Vagina (tissue), 2 donors: ENCODE results near the gene ZFYVE9. TPM values are rescaled to one million over a fixed set of nuclear protein-coding genes. Genes with fewer than 3 reads are reported as not detected.

Experiments used
- DNase-seq, 2 donors: peaks; one replicate each; pipeline ENCODE4 v3.0.0-alpha.2; 2017; ENCODE audit errors: extremely low spot score in 2 of 2
- H3K27ac ChIP-seq: fragments of 200-600 bp; sonication (generic); one replicate; pipeline ENCODE4 v1.5.1; 2019
- H3K27me3 ChIP-seq: fragments of 200-600 bp; sonication (generic); one replicate; pipeline ENCODE4 v1.5.1; 2019
- H3K36me3 ChIP-seq, 2 donors: fragments of 200-600 bp; sonication (generic); one replicate each; pipeline ENCODE4 v1.5.1; 2017 to 2019
- H3K4me1 ChIP-seq: fragments of 200-600 bp; sonication (generic); one replicate; pipeline ENCODE4 v1.5.1; 2019
- H3K4me3 ChIP-seq, 2 donors: fragments of 200-600 bp; sonication (generic); 1 replicate in 1 of 2; 2 replicates in 1 of 2; pipeline ENCODE4 v1.5.1; 2016 to 2019
- H3K9me3 ChIP-seq: fragments of 200-600 bp; sonication (generic); one replicate; pipeline ENCODE4 v1.5.1; 2019
- POLR2A ChIP-seq, 2 donors: fragments of 450-650 bp; IDR thresholded peaks; one replicate each; pipeline ENCODE4 v1.6.1; 2017; ENCODE audit warnings: antibody characterized with exemption in 2 of 2, mild to moderate bottlenecking in 2 of 2, moderate library complexity in 2 of 2
- POLR2AphosphoS5 ChIP-seq, 2 donors: sonication (generic); formaldehyde crosslinking; IDR thresholded peaks; one replicate each; pipeline ENCODE4 v1.9.0; 2017; ENCODE audit warnings: antibody characterized with exemption in 2 of 2, mild to moderate bottlenecking in 2 of 2, low read depth in 1 of 2; ENCODE audit not compliant: insufficient read depth in 1 of 2
- intact Hi-C: fragments of 100-400 bp; cut with DNase I; formaldehyde crosslinking; loops from one replicate; pipeline ENCODE4 v1.15.1; 2023
- total RNA-seq: library from RNA; depleted of rRNA; stranded (reverse); fragments of >200 nt; gene quantifications from one replicate; pipeline ENCODE4 v1.2.3, GENCODE V29; 2016
- TF ChIP-seq, protein P1 (sequence below), 3 experiments: fragments of 450-650 bp in 2 of 3; fragments of 200-600 bp in 1 of 3; sonication (generic) in 1 of 3; IDR thresholded peaks; one replicate each; pipeline ENCODE4 v1.5.1; 2017 to 2019; ENCODE audit warnings: antibody characterized with exemption in 3 of 3, mild to moderate bottlenecking in 2 of 3, moderate library complexity in 2 of 3

Gene ZFYVE9
- total RNA-seq, 1 donor from 2014 or later, result 30.2 TPM

- DNase-seq, result no peak
- intact Hi-C loops, result no loop called here
- H3K27me3 ChIP-seq, result no peaks in the 10 kb centered on the region
- no peaks in the 10 kb centered on the region for H3K4me1 ChIP-seq
- no peaks in the 10 kb centered on the region for H3K9me3 ChIP-seq
- H3K36me3 ChIP-seq, result no peaks in the 10 kb centered on the region
- H3K27ac ChIP-seq, result no peak overlapping the region
- no peak overlapping the region for H3K4me3 ChIP-seq
- TF ChIP-seq POLR2A (IDR thresholded peaks at IDR 0.05) (no peak), POLR2AphosphoS5 (IDR thresholded peaks at IDR 0.05; ENCODE audit: insufficient read depth in 1 of 2, low read depth in 1 of 2) (no peak)
- TF ChIP-seq, protein P1, sequence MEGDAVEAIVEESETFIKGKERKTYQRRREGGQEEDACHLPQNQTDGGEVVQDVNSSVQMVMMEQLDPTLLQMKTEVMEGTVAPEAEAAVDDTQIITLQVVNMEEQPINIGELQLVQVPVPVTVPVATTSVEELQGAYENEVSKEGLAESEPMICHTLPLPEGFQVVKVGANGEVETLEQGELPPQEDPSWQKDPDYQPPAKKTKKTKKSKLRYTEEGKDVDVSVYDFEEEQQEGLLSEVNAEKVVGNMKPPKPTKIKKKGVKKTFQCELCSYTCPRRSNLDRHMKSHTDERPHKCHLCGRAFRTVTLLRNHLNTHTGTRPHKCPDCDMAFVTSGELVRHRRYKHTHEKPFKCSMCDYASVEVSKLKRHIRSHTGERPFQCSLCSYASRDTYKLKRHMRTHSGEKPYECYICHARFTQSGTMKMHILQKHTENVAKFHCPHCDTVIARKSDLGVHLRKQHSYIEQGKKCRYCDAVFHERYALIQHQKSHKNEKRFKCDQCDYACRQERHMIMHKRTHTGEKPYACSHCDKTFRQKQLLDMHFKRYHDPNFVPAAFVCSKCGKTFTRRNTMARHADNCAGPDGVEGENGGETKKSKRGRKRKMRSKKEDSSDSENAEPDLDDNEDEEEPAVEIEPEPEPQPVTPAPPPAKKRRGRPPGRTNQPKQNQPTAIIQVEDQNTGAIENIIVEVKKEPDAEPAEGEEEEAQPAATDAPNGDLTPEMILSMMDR (IDR thresholded peaks at IDR 0.05), result no peak
These were observed 92.8 kb downstream of the ZFYVE9 start for GRCh38 chr1:52234708-52235107.

DNA sequence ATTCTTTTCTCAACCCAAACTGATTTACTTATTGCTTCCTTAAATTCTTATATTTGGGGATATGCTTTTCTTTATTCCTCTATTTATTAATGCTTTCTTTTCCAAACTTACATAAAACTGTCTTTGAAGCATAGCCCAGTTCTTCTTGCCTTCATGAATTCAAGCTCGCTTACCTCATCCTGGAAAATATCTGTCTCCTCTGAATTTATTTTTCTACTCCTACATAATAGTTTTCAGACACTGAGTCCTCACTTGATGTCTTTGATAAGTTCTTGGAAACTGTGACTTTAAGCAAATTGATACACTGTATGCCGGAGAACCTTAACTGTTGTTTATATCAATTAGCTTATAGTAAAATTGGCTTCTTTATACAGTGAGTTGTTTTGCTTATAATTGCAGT is 93.8 kb downstream of the ZFYVE9 start:
- H3K36me3 ChIP-seq, result no peaks in the 10 kb centered on the region
- intact Hi-C loops, result no loop called here
- no peak overlapping the region for H3K27ac ChIP-seq
- no peaks in the 10 kb centered on the region for H3K27me3 ChIP-seq
- H3K4me1 ChIP-seq, result no peaks in the 10 kb centered on the region
- TF ChIP-seq POLR2AphosphoS5 (IDR thresholded peaks at IDR 0.05; ENCODE audit: insufficient read depth in 1 of 2, low read depth in 1 of 2), result no peak
- no peak for DNase-seq
- H3K4me3 ChIP-seq, result no peak overlapping the region
- no peaks in the 10 kb centered on the region for H3K9me3 ChIP-seq

DNA sequence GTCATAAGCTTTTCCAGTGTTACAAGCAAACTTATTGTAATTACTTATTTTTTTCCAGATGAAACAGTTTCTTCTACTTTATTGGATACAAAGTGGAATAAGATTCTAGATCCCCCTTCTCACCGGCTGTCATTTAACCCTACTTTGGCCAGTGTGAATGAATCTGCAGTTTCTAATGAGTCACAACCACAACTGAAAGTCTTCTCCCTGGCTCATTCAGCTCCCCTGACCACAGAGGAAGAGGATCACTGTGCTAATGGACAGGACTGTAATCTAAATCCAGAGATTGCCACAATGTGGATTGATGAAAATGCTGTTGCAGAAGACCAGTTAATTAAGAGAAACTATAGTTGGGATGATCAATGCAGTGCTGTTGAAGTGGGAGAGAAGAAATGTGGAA is 95.5 kb downstream of the ZFYVE9 start:
- no peak for DNase-seq
- no peaks in the 10 kb centered on the region for H3K9me3 ChIP-seq

DNA sequence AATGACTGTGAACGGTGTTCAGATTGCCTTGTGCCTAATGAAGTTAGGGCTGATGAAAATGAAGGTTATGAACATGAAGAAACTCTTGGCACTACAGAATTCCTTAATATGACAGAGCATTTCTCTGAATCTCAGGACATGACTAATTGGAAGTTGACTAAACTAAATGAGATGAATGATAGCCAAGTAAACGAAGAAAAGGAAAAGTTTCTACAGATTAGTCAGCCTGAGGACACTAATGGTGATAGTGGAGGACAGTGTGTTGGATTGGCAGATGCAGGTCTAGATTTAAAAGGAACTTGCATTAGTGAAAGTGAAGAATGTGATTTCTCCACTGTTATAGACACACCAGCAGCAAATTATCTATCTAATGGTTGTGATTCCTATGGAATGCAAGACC is 96.6 kb downstream of the ZFYVE9 start:
- H3K9me3 ChIP-seq, result no peaks in the 10 kb centered on the region
- no peak overlapping the region for H3K4me3 ChIP-seq
- intact Hi-C loops, result no loop called here
- H3K4me1 ChIP-seq, result no peaks in the 10 kb centered on the region
- H3K27ac ChIP-seq, result no peak overlapping the region
- TF ChIP-seq POLR2A (IDR thresholded peaks at IDR 0.05) (no peak), POLR2AphosphoS5 (IDR thresholded peaks at IDR 0.05; ENCODE audit: insufficient read depth in 1 of 2, low read depth in 1 of 2) (no peak)
- TF ChIP-seq, protein P1 (IDR thresholded peaks at IDR 0.05), result no peak
- H3K36me3 ChIP-seq, result no peaks in the 10 kb centered on the region
- no peaks in the 10 kb centered on the region for H3K27me3 ChIP-seq
- no peak for DNase-seq

More for the DNA sequence above, 95.5 kb downstream of the ZFYVE9 start:
- TF ChIP-seq POLR2AphosphoS5 (IDR thresholded peaks at IDR 0.05; ENCODE audit: insufficient read depth in 1 of 2, low read depth in 1 of 2), result no peak
- Histone ChIP-seq H3K36me3 (no peaks in the 10 kb centered on the region), H3K4me1 (no peaks in the 10 kb centered on the region), H3K4me3 (no peak overlapping the region), H3K27me3 (no peaks in the 10 kb centered on the region), H3K27ac (no peak overlapping the region)
- intact Hi-C loops, result no loop called here

DNA sequence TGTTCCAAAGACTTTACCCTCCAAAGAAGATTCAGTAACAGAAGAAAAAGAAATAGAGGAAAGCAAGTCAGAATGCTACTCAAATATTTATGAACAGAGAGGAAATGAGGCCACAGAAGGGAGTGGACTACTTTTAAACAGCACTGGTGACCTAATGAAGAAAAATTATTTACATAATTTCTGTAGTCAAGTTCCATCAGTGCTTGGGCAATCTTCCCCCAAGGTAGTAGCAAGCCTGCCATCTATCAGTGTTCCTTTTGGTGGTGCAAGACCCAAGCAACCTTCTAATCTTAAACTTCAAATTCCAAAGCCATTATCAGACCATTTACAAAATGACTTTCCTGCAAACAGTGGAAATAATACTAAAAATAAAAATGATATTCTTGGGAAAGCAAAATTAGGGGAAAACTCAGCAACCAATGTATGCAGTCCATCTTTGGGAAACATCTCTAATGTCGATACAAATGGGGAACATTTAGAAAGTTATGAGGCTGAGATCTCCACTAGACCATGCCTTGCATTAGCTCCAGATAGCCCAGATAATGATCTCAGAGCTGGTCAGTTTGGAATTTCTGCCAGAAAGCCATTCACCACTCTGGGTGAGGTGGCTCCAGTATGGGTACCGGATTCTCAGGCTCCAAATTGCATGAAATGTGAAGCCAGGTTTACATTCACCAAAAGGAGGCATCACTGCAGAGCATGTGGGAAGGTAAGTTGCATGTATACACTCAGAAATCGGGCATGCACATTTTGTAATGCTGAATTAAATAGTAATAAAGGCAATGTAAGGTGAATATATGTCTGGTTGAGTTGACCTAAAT is 97.2 kb downstream of the ZFYVE9 start:
- Histone ChIP-seq H3K4me3 (no peak overlapping the region), H3K27ac (no peak overlapping the region), H3K9me3 (no peaks in the 10 kb centered on the region), H3K27me3 (no peaks in the 10 kb centered on the region), H3K4me1 (no peaks in the 10 kb centered on the region), H3K36me3 (no peaks in the 10 kb centered on the region)
- intact Hi-C loops, result no loop called here
- DNase-seq, result no peak
- TF ChIP-seq POLR2A (IDR thresholded peaks at IDR 0.05), result no peak
- TF ChIP-seq POLR2AphosphoS5 (IDR thresholded peaks at IDR 0.05; ENCODE audit: insufficient read depth in 1 of 2, low read depth in 1 of 2), result no peak
- TF ChIP-seq, protein P1 (IDR thresholded peaks at IDR 0.05), result no peak

DNA sequence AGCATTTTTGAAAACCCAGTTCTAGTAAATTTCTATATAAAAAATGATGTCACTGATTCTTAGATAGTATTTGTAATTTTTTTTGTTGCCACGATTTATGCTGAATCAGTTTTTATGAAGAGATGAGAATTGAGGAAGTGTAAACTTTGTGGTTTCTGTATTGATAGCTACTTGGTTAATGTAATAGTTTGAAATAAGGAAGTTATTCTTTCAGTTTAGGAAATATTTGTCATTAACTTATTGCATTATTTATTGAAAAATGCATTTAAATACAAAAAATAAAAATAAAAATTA is 97.8 kb downstream of the ZFYVE9 start:
- H3K36me3 ChIP-seq, result no peaks in the 10 kb centered on the region
- TF ChIP-seq POLR2AphosphoS5 (IDR thresholded peaks at IDR 0.05; ENCODE audit: insufficient read depth in 1 of 2, low read depth in 1 of 2) (no peak), POLR2A (IDR thresholded peaks at IDR 0.05) (no peak)
- TF ChIP-seq, protein P1 (IDR thresholded peaks at IDR 0.05), result no peak
- H3K4me1 ChIP-seq, result no peaks in the 10 kb centered on the region
- no peak for DNase-seq
- H3K4me3 ChIP-seq, result no peak overlapping the region
- H3K27ac ChIP-seq, result no peak overlapping the region
- intact Hi-C loops, result no loop called here
- no peaks in the 10 kb centered on the region for H3K27me3 ChIP-seq
- H3K9me3 ChIP-seq, result no peaks in the 10 kb centered on the region
